Activated CD4-positive, alpha-beta T cell treated with anti-CD3 and anti-CD28 coated beads, Interleukin-2, amount 50 U/mL, for 24 hours (primary cell): ENCODE results near the gene TRIM67.
"Not testable (repeated sequence)": the region's sequence is repeated elsewhere in the genome, so short reads cannot be mapped to it uniquely, and the experiment has no call there.

Experiments
- DNase-seq, 2 donors: peaks; one replicate each; pipeline ENCODE4 v3.0.0-alpha.2; 2020; ENCODE audit warnings: low read depth in 1 of 2, low spot score in 1 of 2

The TRIM67 gene

DNA sequence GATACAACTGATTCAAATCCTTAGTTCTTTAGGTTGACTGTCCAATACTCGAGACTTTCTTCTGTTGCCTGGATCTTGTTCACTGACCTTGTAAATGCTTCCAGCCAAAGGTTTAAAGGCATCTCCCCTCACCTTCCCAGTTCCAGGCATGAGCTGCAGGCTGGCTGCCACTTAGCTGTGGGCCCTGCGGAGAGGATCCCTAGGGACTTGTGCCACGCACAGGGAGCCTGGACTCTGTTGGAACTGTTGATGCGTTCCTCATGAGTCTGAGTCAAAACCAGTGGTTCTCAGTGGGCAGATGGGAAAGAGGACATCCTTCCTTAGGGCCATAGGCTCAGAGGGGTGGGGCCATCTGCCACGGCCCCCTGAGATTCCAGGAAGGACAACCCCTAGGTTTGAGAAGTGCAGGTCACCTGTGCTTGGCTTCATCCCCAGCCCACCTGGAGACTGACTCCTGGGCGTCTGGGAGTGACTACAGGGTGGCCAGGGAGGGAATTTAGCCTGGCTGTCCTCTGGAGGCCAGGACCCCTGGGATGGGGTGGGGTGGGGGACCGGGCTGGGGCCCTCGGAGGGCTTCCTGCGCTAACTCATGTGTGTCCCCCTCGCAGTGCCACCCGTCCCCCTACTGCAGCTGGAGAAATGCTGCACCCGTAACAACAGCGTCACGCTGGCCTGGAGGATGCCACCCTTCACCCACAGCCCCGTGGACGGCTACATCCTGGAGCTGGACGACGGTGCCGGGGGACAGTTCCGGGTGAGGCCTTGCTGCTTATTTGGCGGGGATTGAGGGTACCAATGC lies 41.6 kb downstream of the TRIM67 start:
- no peak for DNase-seq

DNA sequence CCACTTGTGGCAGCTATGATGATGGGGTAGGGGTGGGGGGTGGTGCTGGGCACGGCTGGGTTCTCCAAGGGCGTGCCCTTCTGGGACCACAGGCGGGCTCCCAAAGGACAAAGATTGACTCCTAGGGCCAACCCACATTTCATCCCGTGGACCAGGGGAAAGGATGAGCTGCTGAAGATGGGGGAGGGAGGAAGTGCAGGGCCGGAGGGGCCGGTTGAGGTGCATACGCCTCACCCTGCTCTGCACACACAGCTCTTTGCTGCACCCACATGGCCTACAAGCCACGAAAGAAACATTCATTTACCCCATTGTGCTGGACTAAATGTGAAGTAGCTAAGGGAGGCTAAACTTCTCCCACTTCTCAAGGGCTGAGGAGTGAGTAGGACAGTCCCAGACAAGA lies 45.0 kb downstream of the TRIM67 start:
- DNase-seq: no peak

DNA sequence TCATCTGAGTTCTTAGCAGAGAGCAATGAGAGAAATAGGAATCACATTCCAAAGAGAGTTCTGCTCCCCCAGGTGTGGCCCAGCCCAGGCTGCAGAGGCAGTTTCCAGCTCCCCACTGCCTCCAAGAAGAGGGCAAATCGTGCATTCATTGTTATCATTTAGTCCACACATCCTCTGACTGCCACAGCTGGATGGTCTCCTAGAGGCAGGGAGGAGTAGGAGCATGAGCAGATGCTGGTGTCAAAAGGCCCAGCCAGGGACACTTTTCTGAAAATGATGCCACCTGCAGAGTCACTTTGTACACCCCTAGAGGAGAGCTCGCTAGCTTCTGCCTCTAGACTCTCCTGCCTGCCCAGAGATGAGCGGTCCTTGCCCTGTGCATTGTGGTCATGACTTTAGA lies 45.6 kb downstream of the TRIM67 start:
- no peak for DNase-seq

DNA sequence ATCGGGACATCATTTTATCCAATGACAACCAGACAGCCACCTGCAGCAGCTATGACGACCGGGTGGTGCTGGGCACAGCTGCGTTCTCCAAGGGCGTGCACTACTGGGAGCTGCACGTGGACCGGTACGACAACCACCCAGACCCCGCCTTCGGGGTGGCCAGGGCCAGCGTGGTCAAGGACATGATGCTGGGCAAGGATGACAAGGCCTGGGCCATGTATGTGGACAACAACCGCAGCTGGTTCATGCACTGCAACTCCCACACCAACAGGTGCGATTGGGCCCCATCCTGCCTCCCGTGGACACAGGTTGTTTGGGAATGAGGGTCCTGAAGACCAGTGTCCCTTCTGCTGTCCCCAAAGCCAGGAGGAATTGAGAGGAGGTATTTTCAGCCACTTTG lies 47.1 kb downstream of the TRIM67 start:
- DNase-seq: no peak

DNA sequence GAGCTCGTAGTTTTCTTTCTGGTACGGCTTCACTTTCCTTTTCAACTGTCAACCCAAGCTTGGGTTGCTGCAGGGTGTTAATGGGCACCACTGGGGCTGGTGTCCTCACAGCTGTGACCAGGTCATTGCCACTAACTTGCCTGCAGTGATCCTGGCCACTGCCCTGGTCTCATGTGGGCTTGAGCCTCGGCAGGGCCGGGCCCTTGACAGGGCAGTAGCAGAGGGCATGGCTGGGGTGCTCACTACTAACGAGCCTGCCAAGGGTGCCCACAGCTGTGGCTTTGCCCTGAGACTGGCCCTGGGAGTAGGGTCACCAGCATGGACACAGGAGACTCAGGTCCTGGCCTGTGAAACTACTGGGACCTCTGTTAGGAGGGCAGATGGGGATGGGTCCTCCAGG lies 47.7 kb downstream of the TRIM67 start:
- no peak for DNase-seq

DNA sequence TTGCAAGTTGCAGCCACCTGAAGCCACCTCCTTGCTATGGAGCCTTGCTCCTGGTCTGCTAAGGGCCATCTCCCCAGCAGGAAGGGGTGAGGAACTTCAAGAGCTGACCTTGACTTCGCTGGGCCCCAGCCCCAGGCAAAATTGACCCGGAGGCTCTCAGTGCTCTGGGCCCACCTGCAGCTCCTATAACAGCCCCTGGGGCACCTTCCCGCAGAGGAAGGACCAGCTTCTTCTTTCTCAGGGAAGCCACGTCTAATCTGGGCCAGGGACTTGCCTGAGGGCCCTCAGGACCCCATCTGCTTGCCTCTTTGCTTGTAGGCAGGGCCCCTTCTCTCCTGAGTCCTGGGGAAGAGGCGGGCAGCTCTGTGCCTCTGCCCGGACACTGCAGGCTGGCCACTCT lies 48.3 kb downstream of the TRIM67 start:
- no peak for DNase-seq

DNA sequence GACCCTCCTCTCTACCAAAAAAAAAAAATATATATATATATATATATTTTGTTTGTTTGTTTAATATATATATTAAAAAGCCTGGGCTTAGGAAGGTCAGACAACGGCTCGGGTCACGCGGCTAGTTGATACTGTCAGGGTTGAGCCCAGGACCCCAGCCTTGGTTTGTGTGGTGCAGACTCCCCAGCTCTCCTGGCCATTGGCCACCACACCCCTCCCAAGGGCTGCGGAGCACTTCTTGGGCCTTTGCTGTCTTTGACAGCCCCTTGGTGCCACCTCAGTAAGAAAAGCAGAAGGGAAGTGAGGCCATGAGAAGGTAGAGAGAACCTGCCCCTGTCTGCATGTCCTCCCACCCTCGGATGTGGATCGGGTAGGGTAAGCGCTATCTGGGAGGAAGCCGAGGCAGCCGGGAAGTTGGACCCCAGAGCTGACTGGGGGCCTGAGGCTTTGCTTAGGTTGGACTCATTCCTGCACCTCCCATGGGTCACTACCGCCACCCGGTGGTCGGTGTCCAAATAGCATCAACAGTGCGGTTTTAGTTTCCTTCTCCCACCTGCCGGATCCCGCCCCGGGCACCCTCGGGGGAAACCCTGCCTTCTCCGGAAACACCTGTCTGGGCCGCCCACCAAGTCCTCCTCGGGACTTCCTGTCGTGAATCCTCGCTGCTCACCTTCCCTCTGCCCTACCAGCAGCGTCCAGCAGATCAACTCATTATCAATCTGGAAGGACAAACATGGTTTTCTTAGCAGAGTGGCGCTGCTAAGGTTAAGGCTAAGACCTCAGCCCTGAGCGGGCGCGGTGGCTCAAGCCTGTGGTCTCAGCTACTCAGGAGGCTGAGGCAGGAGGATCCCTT lies 49.4 kb downstream of the TRIM67 start:
- DNase-seq: peak; percentile 87 to 91

DNA sequence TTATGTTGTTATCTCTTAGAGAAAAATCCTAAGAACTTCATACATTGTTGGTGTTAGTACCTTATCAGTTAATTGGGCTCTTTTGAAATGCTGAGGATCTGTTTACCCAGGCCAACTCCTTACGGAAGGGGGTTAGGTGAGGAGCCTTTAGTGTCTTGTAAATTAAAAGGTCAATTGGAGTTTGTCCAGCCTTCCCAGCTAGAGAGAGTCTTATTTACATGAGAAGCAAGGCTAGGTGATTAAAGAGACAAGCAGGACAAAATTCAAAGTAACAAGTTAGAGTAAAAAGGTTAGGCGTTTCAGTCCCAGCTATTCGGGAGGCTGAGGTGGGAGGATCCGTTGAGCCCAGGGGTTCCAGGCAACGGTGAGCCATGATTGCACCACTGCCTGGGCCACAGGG lies 50.4 kb downstream of the TRIM67 start:
- DNase-seq: not testable (repeated sequence)

DNA sequence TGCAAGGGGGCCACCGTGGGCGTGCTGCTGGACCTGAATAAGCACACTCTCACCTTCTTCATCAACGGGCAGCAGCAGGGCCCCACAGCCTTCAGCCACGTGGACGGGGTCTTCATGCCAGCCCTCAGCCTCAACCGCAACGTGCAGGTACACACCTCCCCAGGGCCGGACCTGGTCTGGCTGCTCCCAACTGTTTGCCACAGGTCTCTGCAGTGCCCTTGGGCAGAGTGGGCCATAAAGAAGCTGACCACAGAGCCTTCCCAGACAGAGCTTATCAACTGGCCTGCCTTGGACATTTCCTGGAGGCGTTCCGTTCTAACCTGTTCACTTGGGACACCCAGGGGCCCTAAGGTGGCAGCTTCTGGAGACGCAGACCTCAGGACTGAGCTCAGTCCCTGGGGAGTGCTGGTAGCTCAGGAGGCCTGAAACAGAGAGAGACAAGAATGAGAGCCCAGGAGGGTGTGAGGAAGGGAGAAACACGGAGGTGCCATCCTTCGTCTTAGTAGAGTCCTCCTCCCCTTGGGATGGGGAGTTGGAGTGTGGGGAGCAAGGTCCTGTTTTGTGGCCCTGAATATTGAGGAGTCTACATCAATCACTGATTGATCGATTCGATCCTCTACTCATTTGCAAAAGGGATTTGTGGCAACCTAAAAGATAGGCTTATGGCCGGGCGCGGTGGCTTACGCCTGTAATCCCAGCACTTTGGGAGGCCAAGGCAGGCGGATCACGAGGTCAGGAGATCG lies 52.1 kb downstream of the TRIM67 start:
- no peak for DNase-seq

DNA sequence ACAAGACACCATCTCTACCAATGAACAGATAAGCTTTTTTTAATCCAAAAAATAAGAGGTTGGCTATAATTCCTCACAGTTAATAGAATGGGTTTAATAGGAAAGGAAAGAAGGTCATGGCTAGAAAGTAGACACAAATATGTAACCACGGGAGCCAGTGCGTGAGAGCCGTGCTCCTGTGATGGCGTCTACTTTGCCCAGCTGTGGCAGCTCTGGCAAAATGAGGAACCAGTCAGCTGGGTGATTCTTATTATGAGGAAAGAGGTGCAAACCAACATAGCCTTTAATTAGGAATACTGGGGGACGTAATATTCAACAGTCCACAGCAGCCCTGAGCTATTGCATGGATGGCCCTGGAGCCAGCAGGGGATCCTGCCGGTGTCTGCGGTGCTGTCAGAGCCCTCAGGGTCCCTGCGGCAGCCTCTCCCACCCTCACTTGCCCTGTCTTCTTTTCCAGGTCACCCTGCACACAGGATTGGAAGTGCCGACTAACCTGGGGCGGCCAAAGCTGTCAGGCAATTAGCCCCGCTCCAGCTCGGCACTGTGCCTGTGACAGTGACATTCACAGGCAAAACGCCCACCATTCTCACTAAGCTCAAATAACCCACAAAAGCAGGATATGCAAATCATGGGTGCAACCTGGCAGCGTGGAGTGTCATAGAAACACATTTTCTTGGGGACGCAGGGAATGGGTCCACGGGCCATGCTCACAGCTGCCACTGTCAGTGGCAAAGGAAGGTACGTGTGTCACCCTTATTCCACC lies 53.2 kb downstream of the TRIM67 start:
- no peak for DNase-seq

DNA sequence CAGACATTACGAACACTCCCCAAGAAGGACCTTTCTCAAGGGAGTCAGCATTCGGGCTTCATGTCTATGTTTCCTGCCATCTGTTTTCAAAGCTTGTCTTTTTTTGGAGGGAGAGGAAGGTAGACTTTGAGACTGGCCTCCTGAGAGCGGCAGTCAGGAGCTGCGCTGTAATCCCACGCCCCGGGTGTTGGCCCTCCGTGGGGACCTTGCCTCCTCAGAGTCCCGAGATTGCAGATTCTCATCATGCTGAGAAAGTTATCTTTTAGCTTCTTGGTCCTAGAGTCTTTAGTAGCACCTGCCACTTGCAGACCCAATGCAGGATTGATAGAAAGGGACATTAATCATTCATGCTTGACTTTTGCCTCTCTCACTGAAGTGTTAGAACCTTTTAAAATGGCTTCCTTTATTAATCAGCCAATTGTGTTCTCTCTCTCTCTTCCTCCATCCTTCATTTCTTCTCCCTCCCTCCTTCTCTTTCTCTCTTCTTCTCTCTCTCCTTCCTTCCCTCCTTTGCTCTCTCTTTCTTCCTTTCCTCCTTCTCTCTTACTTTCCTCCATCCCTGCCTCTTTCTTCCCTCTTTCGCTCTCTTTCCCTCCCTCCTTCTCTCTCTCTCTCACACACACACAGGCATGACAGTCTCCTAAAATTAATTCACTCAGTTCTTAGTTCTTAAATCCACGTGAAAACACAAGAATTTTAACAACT lies 54.0 kb downstream of the TRIM67 start:
- DNase-seq: no peak

DNA sequence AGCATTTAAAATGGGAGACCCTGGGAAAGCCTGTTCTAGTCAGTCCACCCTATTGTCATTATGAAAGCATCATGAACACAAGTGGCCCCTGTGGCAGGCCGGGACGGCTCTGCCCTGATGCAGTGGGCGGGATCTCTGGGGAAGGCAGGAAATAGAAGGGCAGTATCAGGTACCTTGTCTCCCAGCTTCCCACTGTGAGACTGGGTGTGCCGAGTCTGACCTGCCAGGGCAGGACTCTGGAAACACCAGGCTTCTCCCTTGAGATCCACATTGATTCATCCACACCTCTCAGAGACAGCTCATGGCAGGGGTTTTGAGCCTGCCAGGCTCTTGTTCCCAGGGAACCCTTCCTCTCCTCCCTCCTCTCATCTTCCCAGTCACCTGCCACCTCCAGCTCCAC lies 54.6 kb downstream of the TRIM67 start:
- no peak for DNase-seq

DNA sequence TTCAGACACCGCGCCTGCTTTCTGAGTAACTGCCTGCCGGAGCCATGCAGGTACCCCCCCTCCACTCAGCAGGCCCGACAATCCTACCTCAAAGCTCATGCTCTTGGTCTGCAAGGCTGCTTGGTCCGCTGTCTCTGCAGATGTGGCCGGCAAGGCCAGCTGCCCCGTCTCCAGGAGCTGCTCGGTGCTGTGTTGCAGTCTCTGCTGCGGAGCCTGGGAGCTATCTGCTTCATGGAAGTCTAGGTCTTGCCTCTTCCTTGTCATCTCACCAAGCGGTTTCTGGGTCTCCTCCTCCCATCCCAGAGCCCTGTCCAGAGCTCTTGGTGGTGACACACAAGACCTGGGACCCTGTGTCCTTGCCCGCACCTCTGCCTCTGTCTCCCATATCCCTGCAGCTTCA lies 55.2 kb downstream of the TRIM67 start:
- DNase-seq: no peak

DNA sequence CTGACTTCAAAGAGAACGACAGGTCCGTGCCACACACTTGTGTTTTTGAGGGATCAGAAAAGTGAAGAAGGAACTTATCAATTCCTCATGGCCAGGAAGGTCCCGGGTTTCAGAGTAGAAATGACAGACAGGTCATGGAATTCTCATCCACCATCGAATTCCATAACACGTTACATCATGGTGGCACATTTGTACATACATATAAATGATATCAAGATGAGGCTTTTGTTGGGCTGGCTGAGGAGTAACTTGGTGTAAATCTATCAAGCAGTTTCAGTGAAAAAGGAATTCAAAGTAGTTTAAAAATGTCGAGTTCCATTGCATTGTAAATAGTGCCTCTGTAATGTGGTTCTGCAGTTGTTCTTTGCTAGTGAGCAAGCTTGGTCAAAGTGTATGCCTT lies 56.2 kb downstream of the TRIM67 start:
- no peak for DNase-seq

DNA sequence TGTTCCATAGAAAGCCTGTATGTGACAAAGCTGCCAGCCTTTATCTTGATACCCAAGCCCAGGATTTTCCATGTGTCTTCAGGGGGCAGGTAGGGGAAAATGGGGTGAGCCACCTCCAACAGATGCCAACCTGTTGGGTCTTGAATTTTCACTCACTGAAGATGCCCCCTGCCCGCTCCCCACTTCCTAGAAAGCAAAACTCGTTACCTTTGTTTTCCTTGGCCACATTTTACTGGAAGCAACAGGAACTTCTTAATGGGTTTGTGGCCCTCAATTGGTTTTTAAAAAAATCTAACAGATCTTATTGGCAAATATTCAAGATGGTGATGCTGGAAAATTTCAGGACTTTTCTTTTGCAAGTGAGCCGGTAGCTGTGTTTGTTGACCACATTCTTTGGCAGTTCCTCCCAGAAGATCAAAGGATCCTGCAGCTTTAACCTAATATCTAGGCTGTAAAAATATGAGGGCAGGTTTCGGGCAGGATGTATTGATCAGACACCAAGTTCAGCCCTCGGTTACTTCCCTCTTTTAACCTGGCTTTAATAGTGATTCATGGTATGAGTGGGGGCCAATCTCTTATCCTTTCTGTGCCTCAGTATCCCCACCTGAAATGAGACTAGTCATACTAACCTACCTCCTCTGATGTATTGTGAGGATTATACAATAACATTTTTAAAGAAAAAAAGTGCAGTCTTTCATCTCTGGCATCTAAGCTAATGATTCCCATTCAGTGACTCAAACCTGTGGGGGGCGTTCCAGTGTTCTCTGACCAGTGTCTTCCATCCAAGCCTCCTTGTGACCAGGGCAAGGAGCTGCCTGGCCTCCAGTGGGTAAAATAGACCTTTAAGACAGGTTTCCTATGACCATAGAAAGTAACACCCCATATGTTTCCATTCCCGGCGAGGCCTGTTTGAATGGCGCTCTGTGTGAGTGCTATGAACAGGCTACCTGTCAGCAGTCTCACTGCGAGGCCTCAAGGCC lies 57.9 kb downstream of the TRIM67 start:
- no peak for DNase-seq

DNA sequence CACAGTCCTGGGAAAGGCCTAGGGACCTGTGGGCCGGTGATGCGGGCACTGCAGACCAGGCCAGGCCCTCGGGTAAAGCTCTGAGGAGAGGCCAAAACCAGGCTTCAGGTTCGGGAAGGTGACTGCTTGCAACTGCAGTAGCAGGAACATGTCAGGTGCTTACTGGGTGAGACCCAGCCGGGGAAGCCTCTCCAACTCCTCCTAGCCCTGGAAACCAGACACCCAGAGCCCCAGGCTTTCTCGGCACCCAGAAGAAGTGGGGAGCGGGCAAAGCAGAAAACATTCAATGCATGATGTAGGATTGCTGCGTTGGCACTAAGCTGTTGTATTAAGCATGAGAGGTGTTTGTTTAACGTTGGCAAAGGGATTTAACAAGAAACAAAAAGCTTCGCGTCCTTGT lies 58.9 kb downstream of the TRIM67 start:
- no peak for DNase-seq

DNA sequence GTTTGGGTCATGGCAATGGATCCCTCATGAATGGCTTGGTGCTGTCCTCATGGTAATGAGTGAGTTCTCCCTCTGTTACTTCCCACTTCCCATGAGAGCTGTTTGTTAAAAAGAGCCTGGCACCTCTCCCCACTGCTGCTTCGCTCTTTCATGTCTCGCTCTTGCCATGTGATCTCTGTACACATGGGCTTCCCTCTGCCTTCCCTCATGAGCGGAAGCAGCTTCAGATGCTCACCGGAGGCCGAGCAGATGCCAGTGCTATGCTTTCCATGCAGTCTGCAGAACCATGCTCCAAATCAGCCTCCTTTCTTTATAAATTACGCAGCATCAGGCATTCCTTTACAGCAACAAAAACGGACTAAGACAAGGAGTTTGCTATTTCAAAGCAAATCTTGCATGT lies 64.3 kb downstream of the TRIM67 start:
- DNase-seq: no peak

DNA sequence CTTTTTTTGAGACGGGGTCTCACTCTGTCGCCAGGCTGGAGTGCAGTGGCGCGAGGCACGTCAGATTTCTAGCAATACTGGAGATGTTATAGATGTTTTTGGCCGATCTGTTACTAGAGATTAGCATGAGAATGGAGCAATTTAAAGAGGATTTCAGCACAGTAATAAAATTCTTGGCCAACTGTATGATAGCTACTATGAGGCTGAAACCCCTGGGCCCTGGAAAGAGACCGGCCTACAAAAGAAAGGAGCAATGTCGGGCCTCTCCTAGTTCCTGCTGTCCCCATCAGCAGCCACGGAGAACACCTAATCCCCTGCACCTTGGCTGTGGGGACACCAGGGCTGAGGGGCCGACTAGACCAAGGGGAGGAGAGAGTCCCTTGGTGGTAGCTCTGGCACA lies 69.7 kb downstream of the TRIM67 start:
- no peak for DNase-seq
